Gastroesophageal sphincter (tissue), 3 donors: Measurements from ENCODE around the gene PXK.

ENCODE experiments used
- POLR2A ChIP-seq, 2 donors: fragments of 450-650 bp; IDR thresholded peaks; one replicate each; pipeline ENCODE4 v1.6.1; 2017; ENCODE audit warnings: antibody characterized with exemption in 2 of 2, mild to moderate bottlenecking in 2 of 2, moderate library complexity in 1 of 2
- POLR2AphosphoS5 ChIP-seq: sonication (generic); formaldehyde crosslinking; IDR thresholded peaks from one replicate; pipeline ENCODE4 v1.6.1; 2017; ENCODE audit warnings: antibody characterized with exemption
- TF ChIP-seq, protein P1 (sequence below), 4 experiments: fragments of 200-600 bp in 2 of 4; fragments of 450-650 bp in 2 of 4; sonication (generic) in 1 of 4; IDR thresholded peaks; one replicate each; pipeline ENCODE4 v1.5.1; 2017 to 2019; ENCODE audit warnings: antibody characterized with exemption in 4 of 4, mild to moderate bottlenecking in 2 of 4, moderate library complexity in 2 of 4

DNA sequence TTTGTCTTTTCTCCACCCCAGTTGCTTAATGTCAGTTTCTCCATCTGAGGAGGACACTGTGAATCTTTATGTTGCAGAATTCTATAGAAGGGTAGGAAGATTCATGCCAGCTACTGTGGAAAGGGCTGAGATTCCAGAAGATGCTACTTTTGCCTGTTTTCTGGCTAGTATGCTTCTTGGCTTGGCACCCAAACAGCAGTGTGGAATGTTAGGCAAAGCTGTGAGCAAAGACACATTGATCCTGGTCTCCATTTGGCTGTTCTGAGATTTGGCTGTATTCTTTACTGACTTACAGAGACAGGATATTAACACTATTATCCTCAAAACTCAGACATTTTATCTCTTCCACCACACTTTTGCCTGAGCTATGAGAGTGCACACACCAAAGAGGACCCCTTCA lies 61.6 kb downstream of the PXK start:
- TF ChIP-seq, protein P1, sequence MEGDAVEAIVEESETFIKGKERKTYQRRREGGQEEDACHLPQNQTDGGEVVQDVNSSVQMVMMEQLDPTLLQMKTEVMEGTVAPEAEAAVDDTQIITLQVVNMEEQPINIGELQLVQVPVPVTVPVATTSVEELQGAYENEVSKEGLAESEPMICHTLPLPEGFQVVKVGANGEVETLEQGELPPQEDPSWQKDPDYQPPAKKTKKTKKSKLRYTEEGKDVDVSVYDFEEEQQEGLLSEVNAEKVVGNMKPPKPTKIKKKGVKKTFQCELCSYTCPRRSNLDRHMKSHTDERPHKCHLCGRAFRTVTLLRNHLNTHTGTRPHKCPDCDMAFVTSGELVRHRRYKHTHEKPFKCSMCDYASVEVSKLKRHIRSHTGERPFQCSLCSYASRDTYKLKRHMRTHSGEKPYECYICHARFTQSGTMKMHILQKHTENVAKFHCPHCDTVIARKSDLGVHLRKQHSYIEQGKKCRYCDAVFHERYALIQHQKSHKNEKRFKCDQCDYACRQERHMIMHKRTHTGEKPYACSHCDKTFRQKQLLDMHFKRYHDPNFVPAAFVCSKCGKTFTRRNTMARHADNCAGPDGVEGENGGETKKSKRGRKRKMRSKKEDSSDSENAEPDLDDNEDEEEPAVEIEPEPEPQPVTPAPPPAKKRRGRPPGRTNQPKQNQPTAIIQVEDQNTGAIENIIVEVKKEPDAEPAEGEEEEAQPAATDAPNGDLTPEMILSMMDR (IDR thresholded peaks at IDR 0.05) = no peak
- no peak for TF ChIP-seq POLR2AphosphoS5
- no peak for TF ChIP-seq POLR2A (IDR thresholded peaks at IDR 0.05)
